Hematopoietic multipotent progenitor cell treated with erythropoietin and hydrocortisone succinate and interleukin-3 and kit ligand, for 15 days (in vitro differentiated cells): ENCODE measurements around the gene XPR1.

Experiments used
- DNase-seq: peaks from one replicate; pipeline ENCODE4 v3.0.0-alpha.2; 2015; ENCODE audit warnings: low spot score

XPR1 gene

DNA sequence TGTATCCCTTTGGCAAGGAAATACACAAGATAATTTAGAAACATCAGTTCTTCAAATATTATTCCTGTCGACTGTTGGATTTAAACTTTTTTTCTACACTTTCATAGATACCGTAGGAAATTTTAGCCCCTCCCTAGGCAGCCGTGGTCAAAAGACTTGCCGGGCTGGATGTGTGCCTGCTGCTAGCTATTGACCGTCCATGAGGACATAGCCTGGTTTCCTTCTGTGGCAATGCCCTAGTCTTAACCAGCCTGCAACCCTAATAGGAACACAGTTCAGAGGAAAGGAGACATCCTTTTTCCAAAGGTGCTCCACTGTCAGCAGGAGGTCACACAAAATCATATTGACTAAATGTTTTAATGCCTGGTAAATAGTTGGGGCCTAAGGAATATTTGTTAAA, 260.4 kb downstream of the XPR1 start:
- no peak for DNase-seq

DNA sequence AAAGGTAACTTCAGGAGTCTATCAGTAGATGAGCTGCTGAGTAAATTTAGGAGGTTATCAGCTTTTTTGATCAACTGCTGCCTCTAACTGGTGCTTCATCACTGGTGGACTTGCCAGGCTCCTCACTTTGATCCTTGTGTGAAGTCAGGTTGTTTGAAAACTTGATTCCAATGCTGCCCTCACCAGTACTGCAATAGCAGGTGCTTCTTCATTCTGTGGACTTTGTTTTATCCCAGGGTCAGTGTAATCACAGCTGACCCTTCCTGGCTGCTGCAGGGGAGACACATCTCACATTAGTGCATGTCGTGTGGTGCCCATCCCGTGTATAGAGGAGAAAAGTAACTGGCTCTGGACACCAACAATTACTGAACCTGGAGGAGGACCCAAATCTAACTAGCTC, 260.9 kb downstream of the XPR1 start:
- no peak for DNase-seq

DNA sequence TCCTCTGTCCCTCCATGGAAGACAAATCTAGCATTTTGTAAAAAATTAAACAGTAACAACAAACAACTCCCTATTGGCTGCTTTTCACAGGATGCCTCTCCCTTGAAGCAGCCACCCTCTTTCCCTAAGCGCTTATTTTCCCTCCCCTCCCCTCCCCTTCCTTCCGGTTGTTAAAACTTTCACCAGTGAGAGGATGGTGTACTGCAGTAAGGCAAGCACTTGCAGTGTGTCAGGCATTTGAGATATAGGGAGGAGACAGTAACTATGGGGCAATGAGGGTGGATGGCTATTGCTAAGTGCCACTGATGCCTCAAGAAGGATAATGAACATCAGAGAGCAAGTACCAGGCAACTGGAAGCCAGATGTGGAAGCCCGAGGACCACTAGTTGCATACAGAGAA, 261.8 kb downstream of the XPR1 start:
- no peak for DNase-seq

DNA sequence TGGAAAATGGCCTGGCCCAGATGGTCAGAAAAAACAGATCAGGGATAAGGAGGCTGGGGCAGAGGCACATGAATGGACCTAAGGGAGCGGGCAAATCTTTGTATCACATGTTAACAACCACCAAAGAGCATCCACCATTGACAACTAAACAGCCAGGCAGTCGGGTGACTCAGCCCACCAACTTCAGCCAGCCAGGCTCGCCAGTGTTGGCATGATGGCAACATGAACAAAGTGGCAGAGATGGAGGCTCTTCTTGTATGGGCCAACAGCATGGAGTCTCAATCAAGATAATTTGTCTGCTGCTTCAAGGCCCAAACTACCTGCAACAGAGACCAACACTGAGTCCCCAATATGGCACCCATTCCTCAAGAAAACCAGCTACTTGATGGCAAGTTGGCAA, 264.3 kb downstream of the XPR1 start:
- DNase-seq: no peak

DNA sequence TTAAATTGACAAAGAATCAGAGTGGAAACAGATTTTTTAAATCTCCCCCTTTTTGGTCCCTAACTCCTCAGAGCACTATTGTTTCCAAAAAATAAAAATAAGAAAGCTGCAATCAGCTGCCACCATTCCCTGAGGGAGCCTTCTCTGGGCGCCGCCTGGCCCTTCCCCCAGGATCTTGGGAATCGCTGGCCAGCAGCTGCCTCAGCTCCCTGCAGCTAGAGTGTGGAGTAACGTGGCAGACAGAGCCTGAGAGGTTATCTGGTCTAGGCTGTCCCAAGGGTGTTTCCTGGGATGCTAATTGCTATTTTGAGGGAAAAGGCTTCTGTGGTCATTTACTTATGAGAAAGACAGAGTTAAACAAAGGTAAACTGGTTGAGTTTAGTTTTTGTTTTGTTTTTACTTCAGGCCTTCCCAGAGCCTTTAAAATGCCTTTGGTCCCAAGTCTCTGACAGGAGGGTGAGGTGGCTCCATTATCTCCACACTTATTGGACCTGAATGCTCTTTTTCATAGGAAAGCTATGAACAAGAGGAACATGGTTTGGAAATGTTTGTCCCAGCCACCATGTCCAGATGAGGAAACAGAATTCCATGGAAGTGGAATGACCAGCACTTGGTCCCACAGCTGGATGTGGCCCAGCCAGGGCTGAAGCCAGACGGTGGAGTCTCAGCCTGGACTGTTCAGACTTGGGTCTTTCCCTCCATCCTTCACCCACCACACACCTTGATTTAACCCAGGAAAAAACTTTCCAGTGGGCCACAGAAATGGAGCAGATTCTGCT, 266.8 kb downstream of the XPR1 start:
- DNase-seq: no peak

DNA sequence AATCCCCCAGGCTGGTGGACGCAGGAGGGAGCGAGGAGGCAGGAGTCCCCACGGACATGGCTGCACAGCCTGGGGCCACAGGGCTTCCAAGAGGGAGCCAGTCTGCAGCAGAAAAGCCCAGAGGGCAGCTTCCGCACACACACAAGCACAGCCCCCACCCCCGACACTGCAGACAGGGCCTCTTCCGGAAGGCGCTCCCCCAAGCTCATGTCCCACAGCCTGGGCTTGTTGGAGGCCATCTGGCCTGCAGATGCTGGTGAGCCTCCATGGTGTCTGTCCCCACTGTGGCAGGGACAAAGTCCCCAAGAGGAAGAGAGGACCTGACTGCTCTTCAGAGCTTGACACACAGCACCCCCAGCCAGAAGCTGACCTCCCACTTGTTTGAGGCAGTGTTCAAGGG, 267.4 kb downstream of the XPR1 start:
- no peak for DNase-seq

DNA sequence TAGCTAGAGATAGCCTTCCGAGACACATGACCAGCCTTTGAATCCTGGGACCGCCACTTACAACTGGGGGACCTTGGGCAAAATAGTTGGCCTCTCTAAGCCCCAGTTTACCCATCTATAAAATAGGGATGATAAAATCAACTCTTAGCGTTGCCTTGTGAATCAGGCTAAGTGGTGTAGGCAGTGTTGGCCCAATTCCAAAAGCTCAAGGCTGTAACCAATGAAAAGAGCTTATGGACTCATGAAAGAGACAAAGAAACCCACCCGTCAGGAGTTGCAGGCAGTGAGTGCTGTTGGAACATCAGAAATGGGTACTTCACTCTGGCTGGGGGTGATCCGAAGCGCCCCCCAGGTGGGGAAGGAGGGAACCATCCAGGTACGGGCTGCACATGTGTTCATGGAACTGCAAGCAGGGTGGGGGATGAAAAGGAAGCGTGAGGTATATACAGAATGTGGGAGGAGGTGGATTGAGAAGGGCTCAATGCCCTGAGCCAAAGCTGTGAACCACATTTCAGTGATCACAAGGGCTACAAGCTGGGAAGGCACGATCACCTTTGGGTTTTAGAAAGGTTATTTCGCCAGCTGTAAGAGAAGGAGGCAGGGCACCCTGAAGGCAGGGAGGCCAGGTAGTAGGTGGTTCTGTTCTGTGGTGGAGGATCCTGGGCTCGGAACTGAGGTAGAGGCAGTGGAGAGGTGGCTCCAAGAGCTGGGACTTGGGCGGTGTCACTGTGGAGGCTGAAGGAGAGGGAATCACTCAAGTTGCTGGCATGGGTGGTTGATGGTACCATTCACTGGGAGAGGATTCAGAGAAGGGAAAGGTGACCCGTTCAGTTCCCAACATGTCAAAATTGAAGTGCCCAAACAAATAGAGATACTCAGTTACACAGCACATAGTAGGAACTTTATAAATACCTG, 269.5 kb downstream of the XPR1 start:
- DNase-seq: no peak

DNA sequence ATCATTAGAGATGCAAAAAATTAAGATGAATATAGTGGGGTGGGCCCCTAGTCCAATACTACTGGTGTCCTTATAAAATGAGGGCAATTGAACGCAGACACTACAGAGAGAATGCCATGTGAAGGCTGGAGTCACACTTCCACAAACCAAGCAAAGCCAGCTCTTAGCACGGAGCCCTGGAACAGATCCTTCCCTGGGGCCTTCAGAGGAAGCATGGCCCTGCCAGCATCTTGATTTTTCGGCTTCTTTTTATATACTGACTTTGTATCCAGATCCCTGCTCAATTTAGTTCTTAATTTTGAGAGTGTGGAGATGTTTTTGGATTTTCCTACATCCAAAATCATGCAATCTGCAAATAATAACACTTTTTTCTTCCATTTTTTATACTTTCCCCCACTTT, 270.7 kb downstream of the XPR1 start:
- DNase-seq: no peak

DNA sequence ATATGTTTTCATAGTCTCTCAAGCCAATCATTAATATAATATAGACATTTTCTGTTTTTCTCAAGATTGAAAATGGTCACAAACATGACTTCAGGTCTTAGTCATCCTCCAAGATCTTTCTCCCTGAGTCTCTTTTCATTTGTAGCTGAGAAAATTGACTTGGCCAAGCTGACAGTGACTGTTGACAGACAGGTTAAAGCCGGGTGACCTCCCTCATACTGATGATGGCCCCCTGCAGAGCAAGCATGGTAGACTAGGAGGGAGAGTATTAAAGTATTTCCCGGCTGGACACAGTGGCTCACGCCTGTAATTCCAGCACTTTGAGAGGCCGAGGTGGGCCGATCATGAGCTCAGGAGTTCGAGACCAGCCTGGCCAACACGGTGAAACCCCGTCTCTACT, 274.1 kb downstream of the XPR1 start:
- no peak for DNase-seq

DNA sequence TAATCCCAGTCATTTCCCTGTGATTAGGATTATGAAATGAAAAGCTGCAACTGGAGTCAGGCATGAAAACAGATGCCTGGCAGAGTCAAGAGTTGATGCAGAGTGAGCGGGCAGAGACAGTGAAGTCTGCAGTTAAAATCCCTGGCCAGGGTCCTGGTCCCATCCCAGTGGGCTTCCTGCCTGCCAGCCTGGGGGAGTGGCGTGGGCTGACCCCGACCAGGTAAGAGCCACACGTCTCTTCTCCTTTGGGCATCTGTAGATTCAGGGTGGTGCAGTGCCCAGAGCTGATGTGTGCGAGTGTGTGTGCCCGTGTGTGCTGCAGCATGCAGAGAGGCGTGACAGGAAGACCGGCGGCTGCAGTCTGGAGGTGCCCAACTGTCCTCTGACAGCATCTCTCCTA, 274.7 kb downstream of the XPR1 start:
- no peak for DNase-seq

DNA sequence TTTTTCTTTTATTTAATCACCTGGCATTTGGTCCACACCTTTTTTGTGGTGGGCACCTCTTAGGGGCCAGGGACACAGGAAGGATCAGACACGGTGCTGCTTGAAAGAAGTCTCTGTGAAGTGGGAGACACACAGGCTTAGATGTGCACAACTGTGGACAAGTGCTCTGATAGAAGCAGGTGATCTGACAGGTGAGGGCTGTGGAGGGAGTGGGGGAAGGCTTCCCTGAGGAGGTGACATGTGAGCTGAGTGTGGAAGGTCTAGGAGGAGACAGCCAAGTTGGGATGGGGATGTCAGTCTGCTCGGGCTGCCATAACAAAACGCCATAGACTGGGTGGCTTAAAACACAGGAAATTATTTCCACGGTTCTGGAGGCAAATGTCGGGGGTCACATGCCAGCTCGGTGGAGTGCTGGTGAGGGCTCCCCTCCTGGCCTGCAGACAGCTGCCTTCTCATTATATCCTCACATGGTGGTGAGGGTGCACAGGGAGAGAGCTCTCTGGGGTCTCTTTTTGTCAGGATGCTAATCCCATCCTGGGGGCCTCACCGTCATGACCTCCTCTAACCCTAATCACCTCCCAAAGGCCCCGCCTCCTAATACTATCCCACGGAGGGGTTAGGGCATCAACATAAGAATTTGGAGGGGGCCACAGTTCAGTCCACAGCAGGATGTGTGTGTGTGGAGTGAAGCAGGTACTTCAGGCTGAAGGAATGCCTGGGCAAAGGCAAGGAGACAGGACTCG, 275.7 kb downstream of the XPR1 start:
- no peak for DNase-seq

DNA sequence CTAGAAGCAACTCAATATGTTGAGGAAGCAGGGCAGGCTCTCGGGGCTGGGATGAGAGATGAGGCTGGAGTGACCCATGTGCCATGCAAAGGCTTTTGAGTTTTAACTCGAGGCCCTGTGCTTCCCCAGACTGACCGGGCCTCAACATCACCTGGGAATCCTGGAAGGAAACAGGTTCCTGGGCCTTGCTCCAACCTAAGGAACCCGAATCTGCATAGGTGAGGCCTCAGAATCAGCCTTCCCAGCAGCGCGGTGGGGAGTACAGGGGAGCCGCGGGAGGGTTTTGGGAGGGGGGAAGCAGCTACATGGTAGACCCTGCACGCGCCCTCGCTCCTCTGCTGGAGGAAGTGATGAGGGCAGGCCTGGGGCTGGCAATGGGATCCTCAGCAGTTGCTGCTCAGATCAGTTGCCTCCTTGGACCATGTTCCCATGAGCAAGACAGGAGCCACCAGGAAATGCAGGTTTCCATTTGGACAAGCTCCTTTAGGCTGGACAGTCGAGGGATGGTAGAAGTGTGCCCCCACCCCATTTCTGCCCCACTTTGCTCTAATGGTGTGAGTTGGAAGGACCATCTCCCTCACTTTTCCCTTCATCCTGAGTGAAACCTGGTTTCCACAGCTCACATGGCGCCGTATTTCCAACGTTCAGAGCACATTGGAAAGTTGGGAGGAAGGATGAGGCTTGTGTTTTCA, 276.4 kb downstream of the XPR1 start:
- DNase-seq: no peak

DNA sequence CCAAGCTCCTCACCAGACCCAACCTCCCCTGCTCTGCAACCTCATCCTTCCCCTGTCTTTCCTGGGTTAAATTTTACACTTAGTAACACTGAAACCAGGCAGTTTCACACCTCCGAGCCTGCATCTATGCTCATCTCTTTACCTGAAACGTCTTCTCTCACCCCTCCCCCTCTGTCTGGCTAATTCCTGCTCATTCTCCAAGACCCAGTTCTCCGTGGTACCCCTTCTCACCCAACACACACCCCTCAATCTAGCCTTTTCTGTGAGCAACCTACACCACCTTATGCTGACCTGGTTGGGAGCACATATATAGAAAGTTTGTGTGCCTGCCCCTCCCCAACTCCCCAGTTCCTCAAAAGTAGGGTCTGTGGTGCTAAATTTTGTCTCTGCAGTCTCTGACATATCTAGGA, 277.2 kb downstream of the XPR1 start:
- no peak for DNase-seq

DNA sequence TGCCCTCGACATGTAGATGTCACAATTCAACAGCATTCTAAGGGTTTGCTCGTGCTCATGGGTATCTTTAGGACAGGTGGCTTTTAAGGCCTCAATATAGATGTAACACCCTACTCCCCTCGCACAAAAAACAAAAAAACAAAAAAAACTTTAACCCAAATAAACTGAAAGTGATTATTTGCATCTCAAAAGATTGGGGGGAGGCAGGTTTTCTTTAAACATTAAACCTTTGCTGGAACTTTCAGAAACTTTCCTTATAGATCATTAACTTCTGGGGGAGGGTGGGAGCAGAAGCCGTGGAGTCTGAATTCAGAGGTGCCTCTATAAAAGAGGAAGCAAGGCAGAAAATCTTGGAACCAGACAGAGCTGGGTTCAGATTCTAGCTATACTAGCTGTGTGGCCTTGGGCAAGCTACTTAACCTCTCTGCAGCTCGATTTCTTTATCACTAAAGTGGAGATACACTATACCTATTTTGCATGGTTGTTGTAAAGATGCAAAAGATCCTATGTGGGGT, 277.7 kb downstream of the XPR1 start:
- DNase-seq: no peak

DNA sequence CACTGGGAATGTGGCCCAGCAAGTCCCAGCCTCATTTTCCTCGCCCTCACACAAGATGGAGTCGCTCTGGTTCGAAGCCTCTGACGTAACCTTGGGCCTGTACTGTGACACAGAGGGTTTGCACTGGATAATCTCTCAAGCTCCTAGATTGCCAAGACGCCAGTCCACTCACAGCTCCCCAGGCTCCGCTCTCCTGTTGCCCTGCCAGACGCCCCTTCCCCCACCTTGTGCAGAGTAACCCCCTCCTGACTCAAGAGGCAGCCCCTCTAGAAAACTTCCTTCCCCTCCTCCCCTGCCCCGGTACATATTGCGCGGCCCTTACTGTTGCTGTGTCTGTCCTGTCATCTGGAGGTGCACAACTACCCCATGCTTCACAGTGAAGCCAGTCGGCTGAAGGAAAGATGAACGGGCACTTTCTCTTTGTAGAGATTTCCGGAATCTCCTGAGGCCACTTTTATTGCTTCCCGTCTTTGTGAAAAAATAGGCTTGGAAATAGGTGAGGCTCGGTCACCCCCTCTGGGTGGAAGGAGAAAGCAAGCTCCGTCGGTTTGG, 279.9 kb downstream of the XPR1 start:
- no peak for DNase-seq

DNA sequence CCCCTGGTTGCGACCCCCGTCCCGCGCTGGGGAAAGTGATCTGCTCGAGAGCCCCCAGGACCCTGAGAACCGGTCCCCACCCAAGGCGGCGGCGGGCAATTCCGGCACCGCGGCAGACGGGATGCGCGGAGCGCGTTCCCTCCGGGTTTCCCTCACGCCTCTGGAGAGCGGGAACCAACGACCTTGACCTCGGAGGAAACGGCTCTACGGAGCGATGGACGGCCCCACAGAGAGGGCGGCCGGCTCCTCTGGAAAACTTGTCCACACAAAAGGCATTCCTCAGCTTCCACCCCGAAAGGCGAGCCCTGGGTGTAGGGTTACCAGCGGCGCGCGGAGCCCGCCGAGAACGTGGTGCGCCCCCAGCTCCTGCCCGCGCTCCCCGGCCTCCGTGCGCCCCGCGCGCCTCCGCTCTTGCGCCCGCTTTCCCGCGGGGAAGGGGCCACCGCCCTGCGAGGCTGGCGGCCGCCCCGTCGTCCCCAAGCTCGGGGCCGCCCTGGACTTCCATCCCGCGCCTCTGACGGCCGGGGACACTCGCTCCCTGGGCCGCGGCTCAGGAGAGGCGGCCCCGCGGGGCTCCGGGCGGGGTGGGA, 280.5 kb downstream of the XPR1 start:
- DNase-seq: no peak

DNA sequence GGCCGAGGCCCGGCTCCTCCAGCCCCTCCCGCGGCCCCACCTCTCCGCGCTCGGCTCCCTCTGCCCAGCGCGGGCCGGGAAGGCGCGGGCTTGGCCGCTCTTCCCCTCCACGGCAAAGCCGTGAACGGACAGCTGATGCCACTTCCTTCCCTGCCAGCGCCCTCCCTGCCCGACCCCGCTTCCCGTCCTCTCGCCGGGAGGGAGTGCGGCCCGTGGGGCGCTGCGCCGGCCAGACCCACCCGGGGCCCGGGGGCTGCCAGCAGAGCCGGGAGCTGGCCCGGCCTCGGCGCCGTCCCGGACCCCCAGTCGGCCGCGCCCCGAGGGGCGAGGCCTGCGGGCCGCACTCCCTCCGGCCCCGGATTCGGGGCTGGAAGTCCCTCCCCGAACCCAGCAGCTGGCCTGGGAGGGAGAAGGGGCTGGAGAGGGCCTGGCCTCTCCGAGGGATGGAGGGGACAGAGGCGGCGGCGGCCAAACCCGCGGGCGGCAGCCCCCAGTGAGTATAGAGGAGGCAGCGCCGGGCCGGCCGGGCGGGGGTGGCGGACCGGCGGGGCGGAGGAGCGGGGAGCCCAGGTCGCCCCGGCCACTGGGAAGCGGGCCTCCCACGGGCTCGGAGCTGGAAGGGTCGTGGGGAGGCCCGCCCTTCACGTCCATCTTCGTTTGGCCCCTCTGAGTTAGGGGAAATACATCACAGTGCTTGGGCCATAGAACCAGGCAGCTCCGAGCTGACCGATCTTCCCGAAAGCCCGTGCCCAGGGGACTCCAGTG, 281.2 kb downstream of the XPR1 start, which contains the start of gene KIAA1614:
Gene KIAA1614 (plus strand): TSS at position 97 of the 765 bp plus-strand sequence. CDS start 347 bp downstream, at position 444.
- no peak for DNase-seq

DNA sequence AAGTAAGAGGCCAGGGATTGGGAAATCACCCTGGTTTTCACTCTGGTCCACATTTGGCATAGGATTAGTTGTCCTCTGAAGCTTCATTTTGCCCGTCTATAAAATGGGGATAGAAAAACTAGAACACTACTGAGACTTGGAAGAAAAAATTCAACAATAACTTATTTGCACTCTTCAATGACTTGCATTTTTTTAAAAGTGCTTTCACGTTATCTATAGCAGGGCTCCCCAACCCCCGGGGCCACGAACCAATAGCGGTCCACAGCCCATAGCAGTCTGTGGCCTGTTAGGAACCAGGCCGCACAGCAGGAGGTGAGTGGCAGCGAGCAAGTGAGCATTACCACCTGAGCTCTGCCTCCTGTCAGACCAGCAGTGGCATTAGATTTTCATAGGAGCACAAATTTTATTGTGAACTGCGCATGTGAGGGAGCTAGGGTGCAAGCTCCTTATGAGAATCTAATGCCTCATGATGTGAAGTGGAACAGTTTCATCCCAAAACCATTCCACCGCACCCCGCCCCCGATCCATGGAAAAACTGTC, 283.7 kb downstream of the XPR1 start:
- no peak for DNase-seq

DNA sequence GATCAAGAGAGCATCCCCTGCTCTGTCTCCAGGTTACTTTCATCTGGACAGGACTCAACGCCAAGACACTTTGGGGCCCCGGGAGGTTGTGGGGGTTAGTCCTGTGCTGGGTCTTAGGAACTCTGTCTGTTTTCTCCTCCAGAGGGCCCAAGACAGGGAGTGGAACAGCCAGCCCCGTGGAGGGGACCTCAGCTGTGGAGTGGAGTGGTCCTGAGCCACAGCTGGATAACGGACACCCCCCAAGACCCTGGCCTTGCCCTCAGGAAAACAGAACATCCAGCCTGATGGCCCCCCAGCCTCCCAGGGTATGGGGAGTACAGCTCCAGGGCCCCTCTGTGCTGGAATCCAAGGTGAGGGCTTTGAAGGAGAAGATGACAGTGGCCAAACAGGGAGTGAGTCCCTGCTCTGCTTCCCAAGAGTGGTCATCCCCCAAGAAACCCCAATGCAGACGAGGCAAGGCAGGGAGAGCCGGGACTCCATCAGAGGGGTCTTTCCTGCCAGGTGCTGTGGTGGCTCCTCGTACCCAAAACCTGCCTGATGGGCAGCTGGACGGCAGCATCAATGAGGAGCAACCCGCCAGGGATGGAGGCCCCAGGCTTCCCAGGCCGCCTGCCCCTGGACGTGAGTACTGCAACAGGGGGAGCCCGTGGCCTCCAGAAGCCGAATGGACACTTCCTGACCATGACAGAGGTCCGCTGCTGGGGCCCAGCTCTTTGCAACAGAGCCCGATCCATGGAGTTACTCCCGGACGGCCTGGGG, 284.4 kb downstream of the XPR1 start:
- no peak for DNase-seq
